T-helper 1 cell (primary cell): ENCODE measurements around the gene INPP4A.

Source experiments
- DNase-seq, 5 donors: peaks; one replicate each; pipeline ENCODE4 v3.0.0-alpha.2; 2012 to 2020

INPP4A gene

GRCh38 chr2:98460573-98461497, 16.2 kb downstream of the INPP4A start:
- DNase-seq = peak in 3 of 5 donors; percentile 54 to 84 (median 55)

GRCh38 chr2:98461498-98462049, 16.9 kb downstream of the INPP4A start:
- DNase-seq = no peak

- no peak for DNase-seq
These were observed 18.4 kb downstream of the INPP4A start for GRCh38 chr2:98463081-98463481.

- no peak for DNase-seq
These were observed 18.9 kb downstream of the INPP4A start for GRCh38 chr2:98463551-98463971.

- DNase-seq = peak in 1 of 5 donors; percentile 71
These were observed 19.5 kb downstream of the INPP4A start for GRCh38 chr2:98463988-98464771.

- peak in 1 of 5 donors; percentile 86 for DNase-seq
These were observed 20.2 kb downstream of the INPP4A start for GRCh38 chr2:98464772-98465310.

- peak; percentile 59 to 89 (median 75) for DNase-seq
These were observed 21.0 kb downstream of the INPP4A start for GRCh38 chr2:98465456-98466226.

- DNase-seq = no peak
These were observed 22.5 kb downstream of the INPP4A start for GRCh38 chr2:98467082-98467536.

- DNase-seq = no peak
These were observed 23.0 kb downstream of the INPP4A start for GRCh38 chr2:98467652-98468051.

GRCh38 chr2:98468621-98469236, 24.1 kb downstream of the INPP4A start:
- peak in 1 of 5 donors; percentile 78 for DNase-seq

- DNase-seq = no peak
These were observed 25.3 kb downstream of the INPP4A start for GRCh38 chr2:98469862-98470544.

- peak in 1 of 5 donors; percentile 80 for DNase-seq
These were observed 26.2 kb downstream of the INPP4A start for GRCh38 chr2:98470851-98471255.

- no peak for DNase-seq
These were observed 26.9 kb downstream of the INPP4A start for GRCh38 chr2:98471402-98472131.

- no peak for DNase-seq
These were observed 27.5 kb downstream of the INPP4A start for GRCh38 chr2:98472132-98472650.

GRCh38 chr2:98472961-98473746, 28.5 kb downstream of the INPP4A start:
- DNase-seq = no peak

GRCh38 chr2:98473995-98474780, 29.5 kb downstream of the INPP4A start:
- DNase-seq = peak in 1 of 5 donors; percentile 68

GRCh38 chr2:98474979-98475632, 30.4 kb downstream of the INPP4A start:
- DNase-seq = no peak
